ENCODE measurements around the gene ATP6V1G2.

DNA sequence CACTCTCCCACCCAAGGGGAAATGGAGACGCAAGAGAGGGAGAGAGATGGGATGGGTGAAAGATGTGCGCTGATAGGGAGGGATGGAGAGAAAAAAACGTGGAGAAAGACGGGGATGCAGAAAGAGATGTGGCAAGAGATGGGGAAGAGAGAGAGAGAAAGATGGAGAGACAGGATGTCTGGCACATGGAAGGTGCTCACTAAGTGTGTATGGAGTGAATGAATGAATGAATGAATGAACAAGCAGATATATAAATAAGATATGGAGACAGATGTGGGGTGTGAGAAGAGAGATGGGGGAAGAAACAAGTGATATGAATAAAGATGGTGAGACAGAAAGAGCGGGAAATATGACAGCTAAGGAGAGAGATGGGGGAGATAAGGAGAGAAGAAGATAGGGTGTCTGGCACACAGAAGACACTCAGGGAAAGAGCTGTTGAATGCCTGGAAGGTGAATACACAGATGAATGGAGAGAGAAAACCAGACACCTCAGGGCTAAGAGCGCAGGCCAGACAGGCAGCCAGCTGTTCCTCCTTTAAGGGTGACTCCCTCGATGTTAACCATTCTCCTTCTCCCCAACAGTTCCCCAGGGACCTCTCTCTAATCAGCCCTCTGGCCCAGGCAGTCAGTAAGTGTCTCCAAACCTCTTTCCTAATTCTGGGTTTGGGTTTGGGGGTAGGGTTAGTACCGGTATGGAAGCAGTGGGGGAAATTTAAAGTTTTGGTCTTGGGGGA lies 29.7 kb upstream of the ATP6V1G2 start:
- no peak for TF ChIP-seq CTCF (conservative IDR thresholded peaks at IDR 0.05; ENCODE audit: low read length)
- TF ChIP-seq EZH2phosphoT487 (IDR thresholded peaks at IDR 0.05; ENCODE audit: borderline replicate concordance, low read depth, low read length): no peak

All from OCI-LY7 (cell line).